H1 (cell line): ENCODE results near the gene ALDH1L2. TPM values are rescaled to one million over a fixed set of nuclear protein-coding genes. Genes with fewer than 3 reads are reported as not detected.
A peak's percentile ranks its signal among the peaks of the same experiment; 100 is the strongest.

Experiments
- CTCF ChIA-PET: fragments of 300-600 bp; sonication (Branson Sonifier 250); formaldehyde crosslinking; loops from one replicate; lab custom pipeline; 2021; ENCODE audit not compliant: partially characterized antibody; lab: Charles Lee
- POLR2A ChIA-PET: fragments of 300-600 bp; sonication (Branson Sonifier 250); formaldehyde crosslinking; loops from one replicate; lab custom pipeline; 2021; ENCODE audit warnings: inconsistent platforms; ENCODE audit not compliant: partially characterized antibody; lab: Charles Lee
- DNase-seq, 2 experiments: peaks; one replicate each; pipeline versions ENCODE4 v3.0.0 to v3.0.0-alpha.2; 2010 to 2022; ENCODE audit warnings: low spot score in 2 of 2, low read depth in 1 of 2, mixed read lengths in 1 of 2
- FAIRE-seq: peaks from 2 replicates; lab custom pipeline; 2011; peaks lifted over from hg19 to GRCh38; lab: Jason Lieb, UNC
- H2AFZ ChIP-seq: 2 replicates; pipeline ENCODE4 v1.8.1; 2012; ENCODE audit warnings: low read length, inconsistent platforms
- H2AK5ac ChIP-seq: 2 replicates; pipeline ENCODE4 v1.6.1; 2013; ENCODE audit warnings: low read depth, low read length
- H2BK120ac ChIP-seq: replicated peaks from 2 replicates; pipeline ENCODE3; 2013; ENCODE audit warnings: low read depth, low read length, inconsistent platforms
- H2BK12ac ChIP-seq: 2 replicates; pipeline ENCODE4 v1.6.1; 2013; ENCODE audit warnings: low read depth, low read length
- H2BK15ac ChIP-seq: 2 replicates; pipeline ENCODE4 v1.6.1; 2013; ENCODE audit warnings: low read length
- H2BK20ac ChIP-seq: 2 replicates; pipeline ENCODE4 v1.6.1; 2013; ENCODE audit warnings: low read length
- H2BK5ac ChIP-seq: 2 replicates; pipeline ENCODE4 v1.6.1; 2013; ENCODE audit warnings: low read depth, low read length
- H3K14ac ChIP-seq: 2 replicates; pipeline ENCODE4 v1.6.1; 2013; ENCODE audit warnings: inconsistent platforms; ENCODE audit not compliant: insufficient read length
- H3K18ac ChIP-seq: 2 replicates; pipeline ENCODE4 v1.6.1; 2013; ENCODE audit warnings: low read length; ENCODE audit errors: extremely low read depth
- H3K23ac ChIP-seq: 2 replicates; pipeline ENCODE4 v1.6.1; 2013; ENCODE audit warnings: inconsistent platforms; ENCODE audit not compliant: insufficient read length
- H3K23me2 ChIP-seq: 2 replicates; pipeline ENCODE4 v1.6.1; 2013; ENCODE audit warnings: low read depth, low read length
- H3K27ac ChIP-seq: 2 replicates; pipeline ENCODE4 v1.6.1; 2011; ENCODE audit warnings: low read depth, low read length, inconsistent platforms
- H3K27me3 ChIP-seq, 4 experiments: replicated peaks in 1 of 4; 1 replicate in 1 of 4; 2 replicates in 3 of 4; pipeline versions ENCODE4 v1.6.1 to v1.8.1; 2011 to 2013; ENCODE audit warnings: low read length in 3 of 4, mild to moderate bottlenecking in 3 of 4, inconsistent platforms in 2 of 4, mixed read lengths in 2 of 4, moderate library complexity in 1 of 4; ENCODE audit not compliant: control insufficient read depth in 3 of 4, insufficient read depth in 3 of 4; ENCODE audit errors: extremely low read depth in 1 of 4
- H3K36me3 ChIP-seq, 4 experiments: 2 replicates each; pipeline versions ENCODE4 v1.6.1 to v1.8.1; 2011 to 2013; ENCODE audit warnings: mild to moderate bottlenecking in 4 of 4, low read length in 3 of 4, moderate library complexity in 2 of 4, control low read depth in 1 of 4, inconsistent platforms in 1 of 4; ENCODE audit not compliant: insufficient read depth in 4 of 4, control insufficient read depth in 2 of 4
- H3K4ac ChIP-seq: replicated peaks from 2 replicates; pipeline ENCODE3; 2013; ENCODE audit warnings: low read length, low read depth, mixed read lengths, inconsistent platforms; ENCODE audit not compliant: insufficient read length
- H3K4me1 ChIP-seq, 4 experiments: replicated peaks in 1 of 4; 1 replicate in 1 of 4; 2 replicates in 3 of 4; pipeline versions ENCODE4 v1.6.1 to v1.8.1; 2011 to 2013; ENCODE audit warnings: low read length in 3 of 4, inconsistent platforms in 2 of 4, mixed read lengths in 1 of 4; ENCODE audit not compliant: insufficient read depth in 4 of 4, control insufficient read depth in 3 of 4
- H3K4me2 ChIP-seq, 2 experiments: 2 replicates each; pipeline versions ENCODE4 v1.6.1 to v1.8.1; 2011 to 2013; ENCODE audit warnings: low read depth in 2 of 2, low read length in 2 of 2, control low read depth in 1 of 2, inconsistent platforms in 1 of 2, mild to moderate bottlenecking in 1 of 2; ENCODE audit not compliant: insufficient read depth in 1 of 2
- H3K4me3 ChIP-seq, 4 experiments: fragments of 200-600, 300-600 bp in 1 of 4; sonication (generic), shearing (Covaris generic), sonication (Bioruptor Twin) in 1 of 4; 2 replicates each; pipeline versions ENCODE4 v1.5.1 to v1.8.1; 2011 to 2016; ENCODE audit warnings: low read length in 4 of 4, low read depth in 3 of 4, control low read depth in 2 of 4, inconsistent platforms in 2 of 4, mild to moderate bottlenecking in 2 of 4, mixed read lengths in 1 of 4, moderate library complexity in 1 of 4; ENCODE audit not compliant: insufficient read depth in 2 of 4; ENCODE audit errors: extremely low read depth in 1 of 4
- H3K56ac ChIP-seq: replicated peaks from 2 replicates; pipeline ENCODE3; 2013; ENCODE audit warnings: low read depth, mild to moderate bottlenecking, mixed read lengths, low read length, inconsistent platforms; ENCODE audit not compliant: insufficient read length
- H3K79me1 ChIP-seq: 2 replicates; pipeline ENCODE4 v1.6.1; 2013; ENCODE audit warnings: low read depth, low read length, control low read depth
- H3K79me2 ChIP-seq, 2 experiments: 2 replicates each; pipeline versions ENCODE4 v1.6.1 to v1.8.1; 2012 to 2013; ENCODE audit warnings: low read length in 2 of 2, mild to moderate bottlenecking in 2 of 2, inconsistent platforms in 1 of 2; ENCODE audit not compliant: insufficient read depth in 2 of 2, control insufficient read depth in 1 of 2
- H3K9ac ChIP-seq, 4 experiments: replicated peaks in 1 of 4; 1 replicate in 1 of 4; 2 replicates in 3 of 4; pipeline versions ENCODE4 v1.6.1 to v1.8.1; 2011 to 2013; ENCODE audit warnings: low read depth in 3 of 4, low read length in 3 of 4, control low read depth in 2 of 4, mild to moderate bottlenecking in 2 of 4, moderate library complexity in 2 of 4, inconsistent platforms in 1 of 4; ENCODE audit errors: extremely low read depth in 1 of 4
- H3K9me3 ChIP-seq, 2 experiments: 2 replicates each; pipeline versions ENCODE4 v1.6.1 to v1.8.1; 2012 to 2013; ENCODE audit warnings: mild to moderate bottlenecking in 2 of 2, moderate library complexity in 2 of 2, control low read depth in 1 of 2, inconsistent platforms in 1 of 2, low read depth in 1 of 2, low read length in 1 of 2, mixed read lengths in 1 of 2; ENCODE audit not compliant: insufficient read depth in 2 of 2
- H4K20me1 ChIP-seq, 2 experiments: replicated peaks in 1 of 2; 2 replicates each; pipeline versions ENCODE3 to v1.8.1; 2011 to 2013; ENCODE audit warnings: inconsistent platforms in 2 of 2, low read length in 2 of 2, mild to moderate bottlenecking in 1 of 2; ENCODE audit not compliant: insufficient read depth in 2 of 2, control insufficient read depth in 1 of 2
- H4K5ac ChIP-seq: 2 replicates; pipeline ENCODE4 v1.6.1; 2013; ENCODE audit warnings: low read length, low read depth, mixed read lengths, inconsistent platforms; ENCODE audit not compliant: insufficient read length
- H4K8ac ChIP-seq: 2 replicates; pipeline ENCODE4 v1.8.0; 2013; ENCODE audit warnings: mild to moderate bottlenecking, moderate library complexity, low read length, inconsistent platforms; ENCODE audit not compliant: insufficient read depth; ENCODE audit errors: extremely low read depth
- H4K91ac ChIP-seq: replicated peaks from 2 replicates; pipeline ENCODE3; 2013; ENCODE audit warnings: low read length, mixed read lengths, inconsistent platforms; ENCODE audit not compliant: insufficient read length
- CEBPB ChIP-seq: IDR thresholded peaks from 2 replicates; pipeline ENCODE4 v1.6.1; 2012; ENCODE audit warnings: low read depth, low read length
- JUND ChIP-seq: IDR thresholded peaks from 2 replicates; pipeline ENCODE4 v1.6.1; 2011; ENCODE audit warnings: mild to moderate bottlenecking, improper control_type of control experiment, low read length
- SP4 ChIP-seq: IDR thresholded peaks from 2 replicates; pipeline ENCODE4 v1.6.1; 2012; ENCODE audit warnings: low read length, inconsistent platforms
- WGBS, 2 experiments: shearing (Covaris generic) in 1 of 2; methylation state at CpG; one replicate each; pipeline versions ENCODE4 v1.1.6 to v1.1.7; 2013 to 2015; ENCODE audit warnings: low lambda C conversion rate in 2 of 2, mixed read lengths in 2 of 2, inconsistent platforms in 1 of 2, low coverage in 1 of 2, missing lambda C conversion rate in 1 of 2; ENCODE audit not compliant: insufficient replicate concordance in 2 of 2, insufficient coverage in 1 of 2, insufficient read length in 1 of 2; ENCODE audit errors: extremely low coverage in 1 of 2, missing lambda C conversion rate in 1 of 2; 5-methylcytosine and 5-hydroxymethylcytosine counted together
- polyA plus RNA-seq, 7 experiments: library from polyadenylated mRNA; depleted of rRNA in 3 of 7; stranded (reverse) in 5 of 7; unstranded in 2 of 7; fragments of >200 nt in 5 of 7; fragments of 200-250 nt in 2 of 7; gene quantifications; 1 replicate in 5 of 7; 2 replicates in 1 of 7; 4 replicates in 1 of 7; pipeline versions ENCODE4 v1.2.1 to v1.2.3, GENCODE V29; 2011 to 2013; ENCODE audit warnings: missing spikeins in 2 of 7, mixed read lengths in 2 of 7
- total RNA-seq: library from RNA; stranded (reverse); fragmentation: NEBNext Ultra II Directional; extraction: Animal tissue kit (Norgen Biotek cat#: 25700); gene quantifications from 2 replicates; pipeline ENCODE4 v1.2.1, GENCODE V29; 2021

ALDH1L2 gene
- total and polyA plus RNA-seq, 2 of the 8 experiments (the other 6 are each of a cell fraction or from before 2014, with no cell fraction given): 3.7 to 7.2 TPM

DNA sequence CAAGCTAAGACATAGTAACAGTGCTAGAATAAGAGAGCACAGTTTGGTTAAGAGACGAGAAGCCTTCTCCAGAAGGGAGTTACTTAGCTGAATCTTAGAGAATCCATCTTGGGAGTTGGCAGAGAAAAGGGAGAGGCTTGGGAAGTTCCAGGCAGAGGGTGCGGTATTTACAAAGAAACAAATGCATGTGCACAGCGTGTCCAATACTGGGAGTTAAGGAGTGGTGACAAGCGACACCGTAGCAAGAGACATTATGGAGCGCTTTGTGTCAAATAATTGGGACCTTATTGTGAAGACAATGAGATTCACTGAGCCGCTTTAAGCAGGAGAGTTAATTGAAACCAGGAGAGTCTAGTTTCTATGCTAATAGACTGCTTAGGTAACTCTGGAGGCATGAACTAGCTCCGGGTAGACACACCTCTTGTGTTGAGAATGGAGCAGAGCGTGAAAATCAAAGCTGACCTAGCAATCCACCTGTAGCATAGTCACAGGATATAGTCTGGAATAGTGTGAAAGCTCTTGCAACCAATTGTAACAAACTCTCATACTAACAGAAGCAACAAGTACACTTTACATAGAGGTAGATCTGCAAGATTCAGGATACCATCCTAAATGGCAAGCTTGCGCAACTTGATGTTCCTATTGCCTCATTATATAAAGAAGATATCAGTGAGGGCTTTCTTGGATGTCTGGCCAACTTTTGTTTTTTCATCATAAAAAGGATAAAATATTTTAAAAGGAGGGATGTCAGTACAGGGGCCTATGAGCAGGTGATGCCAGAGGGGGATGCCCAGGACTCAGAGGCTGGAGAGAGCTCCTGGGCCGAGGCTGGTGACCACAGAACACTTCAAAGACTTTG is 5.3 kb downstream of the ALDH1L2 start:
- Histone ChIP-seq H3K27me3 (peaks cover 0 to 4% (median 2%) of the 10 kb centered on the region in 4 experiments; a peak in 3 of 7 replicates), H3K56ac (no peak overlapping the region), H3K79me2 (no peaks in the 10 kb centered on the region), H3K4me1 (peaks cover 4 to 8% (median 5%) of the 10 kb centered on the region in 4 experiments; a peak in 6 of 7 replicates), H3K79me1 (no peaks in the 10 kb centered on the region), H4K91ac (no peak overlapping the region), H4K20me1 (no peaks in the 10 kb centered on the region), H2BK15ac (no peak overlapping the region), H3K23ac (no peak overlapping the region), H2BK12ac (no peak overlapping the region), H2BK5ac (no peak overlapping the region), H4K5ac (no peak overlapping the region), H3K23me2 (peaks cover 4% of the 10 kb centered on the region), H2BK120ac (no peak overlapping the region), H3K4me2 (no peak overlapping the region), H3K18ac (no peak overlapping the region), H3K4me3 (no peak overlapping the region), H3K4ac (no peak overlapping the region), H3K14ac (no peak overlapping the region), H2BK20ac (no peak overlapping the region), H3K36me3 (no peaks in the 10 kb centered on the region), H3K9ac (no peak overlapping the region), H3K27ac (no peak overlapping the region), H2AK5ac (no peak overlapping the region; the same call in 1 of the 2 replicates), H2AFZ (no peak overlapping the region), H4K8ac (no peak overlapping the region), H3K9me3 (no peaks in the 10 kb centered on the region)
- ChIA-PET POLR2A (interaction anchor here (0.6 to 1.7 kb wide), 4 partner anchors 9 to 1150 kb away, joined by 3 to 7 read pairs (median 5); partner anchors contain the start of gene WASHC4), CTCF (interaction anchor here (1.0 to 1.5 kb wide), 5 partner anchors 9 to 289 kb away, joined by 3 to 5 read pairs (median 4); partner anchors contain the start of gene WASHC4)
- FAIRE-seq (no peak), DNase-seq (no peak)
- TF ChIP-seq JUND (no peak), CEBPB (peak; percentile 85), SP4 (no peak)
- 87% methylated on average over 11 of the region's 11 CpGs; no CpG with 5 or more reads in 1 of the 2 experiments for WGBS, 2 experiments
